SK-N-SH treated with all-trans-retinoic acid at 6 μM for 48 hours (cell line): ENCODE data around the gene KRTAP1-4.

Source experiments
- BACH2 ChIP-seq: fragments of 250-450 bp; sonication (Bioruptor Pico); IDR thresholded peaks from 2 replicates; pipeline ENCODE4 v1.9.0; 2021; ENCODE audit warnings: mild to moderate bottlenecking, borderline replicate concordance
- CREB5 ChIP-seq: fragments of 250-450 bp; sonication (Bioruptor Pico); IDR thresholded peaks from 2 replicates; pipeline ENCODE4 v1.5.1; 2020; ENCODE audit warnings: low read depth, mild to moderate bottlenecking, moderate library complexity
- ISL1 ChIP-seq: fragments of 250-450 bp; sonication (Bioruptor Pico); IDR thresholded peaks from 2 replicates; pipeline ENCODE4 v2.1.2; 2022; ENCODE audit warnings: mild to moderate bottlenecking, moderate library complexity
- OSR1 ChIP-seq: fragments of 250-450 bp; sonication (Bioruptor Pico); IDR thresholded peaks from 2 replicates; pipeline ENCODE4 v1.8.0; 2022; ENCODE audit warnings: moderate library complexity, mild to moderate bottlenecking, inconsistent platforms
- RARB ChIP-seq: fragments of 250-450 bp; sonication (Bioruptor Pico); IDR thresholded peaks from 2 replicates; pipeline ENCODE4 v1.8.0; 2021; ENCODE audit warnings: mild to moderate bottlenecking, moderate library complexity
- SNAI2 ChIP-seq: fragments of 250-450 bp; sonication (Bioruptor Pico); IDR thresholded peaks from 2 replicates; pipeline ENCODE4 v1.5.0; 2020; ENCODE audit warnings: mild to moderate bottlenecking, moderate library complexity
- TOX ChIP-seq: fragments of 250-450 bp; sonication (Bioruptor Pico); IDR thresholded peaks from 2 replicates; pipeline ENCODE4 v1.8.0; 2021; ENCODE audit warnings: mild to moderate bottlenecking, moderate library complexity, borderline replicate concordance
- TSHZ2 ChIP-seq: fragments of 250-450 bp; sonication (Bioruptor Pico); IDR thresholded peaks from 2 replicates; pipeline ENCODE4 v1.5.0; 2020; ENCODE audit warnings: mild to moderate bottlenecking, moderate library complexity
- ZFP30 ChIP-seq: fragments of 450-650 bp; formaldehyde crosslinking; IDR thresholded peaks from 2 replicates; pipeline ENCODE4 v1.5.0; 2022; ENCODE audit warnings: mild to moderate bottlenecking, moderate library complexity
- ZNF70 ChIP-seq: fragments of 450-650 bp; formaldehyde crosslinking; IDR thresholded peaks from 2 replicates; pipeline ENCODE4 v1.5.0; 2020; ENCODE audit warnings: mild to moderate bottlenecking, moderate library complexity
- TF ChIP-seq, protein P1 (sequence below): fragments of 250-450 bp; sonication (Bioruptor Pico); IDR thresholded peaks from 2 replicates; pipeline ENCODE4 v1.8.0; 2020; ENCODE audit warnings: mild to moderate bottlenecking, moderate library complexity, borderline replicate concordance
- TF ChIP-seq, protein P2 (sequence below): fragments of 250-450 bp; sonication (Bioruptor Pico); IDR thresholded peaks from 2 replicates; pipeline ENCODE4 v1.5.1; 2021; ENCODE audit warnings: mild to moderate bottlenecking, moderate library complexity
- TF ChIP-seq, protein P3 (sequence below): fragments of 250-450 bp; sonication (Bioruptor Pico); IDR thresholded peaks from 2 replicates; pipeline ENCODE4 v1.8.0; 2021; ENCODE audit warnings: low read depth, mild to moderate bottlenecking, moderate library complexity, borderline replicate concordance

GRCh38 chr17:41015454-41015853 lies 14.5 kb downstream of the KRTAP1-4 start:
- TF ChIP-seq TSHZ2 (no peak), ISL1 (CRISPR knock-in tag) (no peak), CREB5 (CRISPR knock-in tag) (no peak), BACH2 (CRISPR knock-in tag) (no peak), RARB (CRISPR knock-in tag) (no peak), ZFP30 (CRISPR knock-in tag) (no peak), OSR1 (CRISPR knock-in tag) (no peak), ZNF70 (no peak), TOX (CRISPR knock-in tag) (no peak), SNAI2 (CRISPR knock-in tag) (no peak)
- TF ChIP-seq, protein P1, sequence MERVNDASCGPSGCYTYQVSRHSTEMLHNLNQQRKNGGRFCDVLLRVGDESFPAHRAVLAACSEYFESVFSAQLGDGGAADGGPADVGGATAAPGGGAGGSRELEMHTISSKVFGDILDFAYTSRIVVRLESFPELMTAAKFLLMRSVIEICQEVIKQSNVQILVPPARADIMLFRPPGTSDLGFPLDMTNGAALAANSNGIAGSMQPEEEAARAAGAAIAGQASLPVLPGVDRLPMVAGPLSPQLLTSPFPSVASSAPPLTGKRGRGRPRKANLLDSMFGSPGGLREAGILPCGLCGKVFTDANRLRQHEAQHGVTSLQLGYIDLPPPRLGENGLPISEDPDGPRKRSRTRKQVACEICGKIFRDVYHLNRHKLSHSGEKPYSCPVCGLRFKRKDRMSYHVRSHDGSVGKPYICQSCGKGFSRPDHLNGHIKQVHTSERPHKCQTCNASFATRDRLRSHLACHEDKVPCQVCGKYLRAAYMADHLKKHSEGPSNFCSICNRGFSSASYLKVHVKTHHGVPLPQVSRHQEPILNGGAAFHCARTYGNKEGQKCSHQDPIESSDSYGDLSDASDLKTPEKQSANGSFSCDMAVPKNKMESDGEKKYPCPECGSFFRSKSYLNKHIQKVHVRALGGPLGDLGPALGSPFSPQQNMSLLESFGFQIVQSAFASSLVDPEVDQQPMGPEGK (CRISPR knock-in tag), result no peak
- TF ChIP-seq, protein P2, sequence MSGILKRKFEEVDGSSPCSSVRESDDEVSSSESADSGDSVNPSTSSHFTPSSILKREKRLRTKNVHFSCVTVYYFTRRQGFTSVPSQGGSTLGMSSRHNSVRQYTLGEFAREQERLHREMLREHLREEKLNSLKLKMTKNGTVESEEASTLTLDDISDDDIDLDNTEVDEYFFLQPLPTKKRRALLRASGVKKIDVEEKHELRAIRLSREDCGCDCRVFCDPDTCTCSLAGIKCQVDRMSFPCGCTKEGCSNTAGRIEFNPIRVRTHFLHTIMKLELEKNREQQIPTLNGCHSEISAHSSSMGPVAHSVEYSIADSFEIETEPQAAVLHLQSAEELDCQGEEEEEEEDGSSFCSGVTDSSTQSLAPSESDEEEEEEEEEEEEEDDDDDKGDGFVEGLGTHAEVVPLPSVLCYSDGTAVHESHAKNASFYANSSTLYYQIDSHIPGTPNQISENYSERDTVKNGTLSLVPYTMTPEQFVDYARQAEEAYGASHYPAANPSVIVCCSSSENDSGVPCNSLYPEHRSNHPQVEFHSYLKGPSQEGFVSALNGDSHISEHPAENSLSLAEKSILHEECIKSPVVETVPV (CRISPR knock-in tag), result no peak
- TF ChIP-seq, protein P3, sequence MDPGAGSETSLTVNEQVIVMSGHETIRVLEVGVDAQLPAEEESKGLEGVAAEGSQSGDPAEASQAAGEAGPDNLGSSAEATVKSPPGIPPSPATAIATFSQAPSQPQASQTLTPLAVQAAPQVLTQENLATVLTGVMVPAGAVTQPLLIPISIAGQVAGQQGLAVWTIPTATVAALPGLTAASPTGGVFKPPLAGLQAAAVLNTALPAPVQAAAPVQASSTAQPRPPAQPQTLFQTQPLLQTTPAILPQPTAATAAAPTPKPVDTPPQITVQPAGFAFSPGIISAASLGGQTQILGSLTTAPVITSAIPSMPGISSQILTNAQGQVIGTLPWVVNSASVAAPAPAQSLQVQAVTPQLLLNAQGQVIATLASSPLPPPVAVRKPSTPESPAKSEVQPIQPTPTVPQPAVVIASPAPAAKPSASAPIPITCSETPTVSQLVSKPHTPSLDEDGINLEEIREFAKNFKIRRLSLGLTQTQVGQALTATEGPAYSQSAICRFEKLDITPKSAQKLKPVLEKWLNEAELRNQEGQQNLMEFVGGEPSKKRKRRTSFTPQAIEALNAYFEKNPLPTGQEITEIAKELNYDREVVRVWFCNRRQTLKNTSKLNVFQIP (CRISPR knock-in tag), result no peak
